GM21360 (cell line): Measurements from ENCODE around the gene SPEF2.

Experiments
- ATAC-seq: cut with Tn5 transposase; IDR thresholded peaks from one replicate; pipeline ENCODE4 v1.9.1; 2021; ENCODE audit warnings: mild to moderate bottlenecking, moderate library complexity; ENCODE audit not compliant: unreplicated experiment

The SPEF2 gene

GRCh38 chr5:35777358-35778087 is 159.9 kb downstream of the SPEF2 start:
- peak; percentile 70 for ATAC-seq

- no peak for ATAC-seq
Measured at GRCh38 chr5:35778259-35778769, 160.7 kb downstream of the SPEF2 start.

GRCh38 chr5:35780236-35780635 is 162.6 kb downstream of the SPEF2 start:
- ATAC-seq = no peak

GRCh38 chr5:35781181-35781790 is 163.6 kb downstream of the SPEF2 start:
- no peak for ATAC-seq

- no peak for ATAC-seq
Measured at GRCh38 chr5:35783551-35783950, 165.9 kb downstream of the SPEF2 start.

GRCh38 chr5:35785601-35786085 is 168.0 kb downstream of the SPEF2 start:
- ATAC-seq = no peak

GRCh38 chr5:35788724-35789123 is 171.1 kb downstream of the SPEF2 start:
- no peak for ATAC-seq

- ATAC-seq = no peak
Measured at GRCh38 chr5:35789732-35790456, 172.2 kb downstream of the SPEF2 start.

- no peak for ATAC-seq
Measured at GRCh38 chr5:35790457-35790822, 172.8 kb downstream of the SPEF2 start.

- no peak for ATAC-seq
Measured at GRCh38 chr5:35794328-35794619, 176.6 kb downstream of the SPEF2 start.

- ATAC-seq = no peak
Measured at GRCh38 chr5:35794684-35795375, 177.2 kb downstream of the SPEF2 start.

GRCh38 chr5:35799181-35799580 is 181.5 kb downstream of the SPEF2 start:
- no peak for ATAC-seq

GRCh38 chr5:35799753-35800152 is 182.1 kb downstream of the SPEF2 start:
- ATAC-seq = no peak

GRCh38 chr5:35803191-35803651 is 185.6 kb downstream of the SPEF2 start:
- ATAC-seq = no peak

GRCh38 chr5:35804201-35804653 is 186.6 kb downstream of the SPEF2 start:
- no peak for ATAC-seq

- ATAC-seq = no peak
Measured at GRCh38 chr5:35804841-35805240, 187.2 kb downstream of the SPEF2 start.

GRCh38 chr5:35810601-35811000 is 192.9 kb downstream of the SPEF2 start:
- ATAC-seq = no peak

- ATAC-seq = no peak
Measured at GRCh38 chr5:35811108-35811741, 193.6 kb downstream of the SPEF2 start.

- no peak for ATAC-seq
Measured at GRCh38 chr5:35813521-35813920, 195.9 kb downstream of the SPEF2 start.

GRCh38 chr5:35815089-35815936 is 197.7 kb downstream of the SPEF2 start:
- ATAC-seq = no peak
